Measurements from ENCODE around the gene RPH3AL.
"Not testable (repeated sequence)": the region's sequence is repeated elsewhere in the genome, so short reads cannot be mapped to it uniquely, and the experiment has no call there.

The RPH3AL gene

DNA sequence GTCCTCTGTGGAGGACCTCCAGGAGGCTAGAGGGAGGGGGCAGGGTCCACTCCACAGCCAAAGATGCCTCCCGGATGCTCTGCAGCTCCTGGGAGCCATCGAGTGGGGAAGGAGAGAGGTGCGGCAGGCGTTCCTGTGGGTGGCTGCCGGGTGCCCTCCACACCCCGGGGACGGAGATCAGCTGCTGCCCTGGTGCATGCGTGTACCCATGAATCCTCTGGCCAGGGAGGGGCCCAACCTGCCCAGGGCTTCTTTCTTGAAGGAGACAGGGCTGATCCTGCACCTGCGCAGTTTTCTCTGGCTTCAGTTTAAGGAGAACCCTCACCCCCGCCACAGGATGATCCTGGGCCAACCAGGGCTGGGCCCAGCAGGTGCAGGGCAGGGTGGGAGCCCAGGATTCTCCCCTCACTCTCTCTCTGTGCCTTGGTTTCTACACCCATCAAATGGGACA is 137.7 kb downstream of the RPH3AL start:
- Mint-ChIP-seq H3K4me1 (ENCODE audit: low read depth) (no peaks in the 10 kb centered on the region), H3K27me3 (no peaks in the 10 kb centered on the region), H3K36me3 (peaks cover 5% of the 10 kb centered on the region), H3K27ac (no peak overlapping the region), H3K4me3 (no peak overlapping the region), H3K9me3 (ENCODE audit: low read depth) (no peaks in the 10 kb centered on the region)

- no peak overlapping the region for H3K4me3 Mint-ChIP-seq
- no peaks in the 10 kb centered on the region for H3K4me1 Mint-ChIP-seq (ENCODE audit: low read depth)
- H3K27me3 Mint-ChIP-seq: no peaks in the 10 kb centered on the region
- H3K36me3 Mint-ChIP-seq: peaks cover 5% of the 10 kb centered on the region
- no peaks in the 10 kb centered on the region for H3K9me3 Mint-ChIP-seq (ENCODE audit: low read depth)
- H3K27ac Mint-ChIP-seq: no peak overlapping the region
These were observed 139.1 kb downstream of the RPH3AL start for GRCh38 chr17:213286-214105.

DNA sequence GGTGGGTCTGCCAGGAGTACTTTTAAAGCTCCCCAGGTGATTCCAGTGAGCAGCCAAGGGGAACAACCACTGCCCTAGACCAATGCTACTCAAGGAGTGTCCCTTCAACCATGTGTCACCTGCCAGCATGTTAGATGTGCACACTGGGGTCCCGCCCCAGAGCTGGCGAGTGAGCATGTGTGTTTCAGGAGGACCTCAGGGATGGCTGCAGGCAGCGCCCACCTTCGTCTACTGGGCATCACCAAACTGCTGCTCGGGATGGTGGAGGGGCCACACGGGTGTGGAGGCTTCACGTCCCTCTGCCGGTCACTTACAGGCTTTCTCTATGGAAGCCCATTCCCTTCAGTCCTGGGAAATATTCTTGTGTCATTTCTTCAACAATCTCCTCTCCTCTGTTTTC is 142.2 kb downstream of the RPH3AL start:
- no peak overlapping the region for H3K27ac Mint-ChIP-seq

GRCh38 chr17:208429-208828 is 144.2 kb downstream of the RPH3AL start:
- no peak overlapping the region for H3K27ac Mint-ChIP-seq
- peaks cover 5% of the 10 kb centered on the region for H3K36me3 Mint-ChIP-seq
- H3K9me3 Mint-ChIP-seq (ENCODE audit: low read depth): no peaks in the 10 kb centered on the region
- no peak overlapping the region for H3K4me3 Mint-ChIP-seq
- H3K27me3 Mint-ChIP-seq: no peaks in the 10 kb centered on the region
- no peaks in the 10 kb centered on the region for H3K4me1 Mint-ChIP-seq (ENCODE audit: low read depth)

More for the DNA sequence above, 142.2 kb downstream of the RPH3AL start:
- no peak overlapping the region for H3K4me3 Mint-ChIP-seq
- H3K36me3 Mint-ChIP-seq: peaks cover 5% of the 10 kb centered on the region
- H3K4me1 Mint-ChIP-seq (ENCODE audit: low read depth): no peaks in the 10 kb centered on the region
- H3K9me3 Mint-ChIP-seq (ENCODE audit: low read depth): no peaks in the 10 kb centered on the region
- H3K27me3 Mint-ChIP-seq: no peaks in the 10 kb centered on the region

DNA sequence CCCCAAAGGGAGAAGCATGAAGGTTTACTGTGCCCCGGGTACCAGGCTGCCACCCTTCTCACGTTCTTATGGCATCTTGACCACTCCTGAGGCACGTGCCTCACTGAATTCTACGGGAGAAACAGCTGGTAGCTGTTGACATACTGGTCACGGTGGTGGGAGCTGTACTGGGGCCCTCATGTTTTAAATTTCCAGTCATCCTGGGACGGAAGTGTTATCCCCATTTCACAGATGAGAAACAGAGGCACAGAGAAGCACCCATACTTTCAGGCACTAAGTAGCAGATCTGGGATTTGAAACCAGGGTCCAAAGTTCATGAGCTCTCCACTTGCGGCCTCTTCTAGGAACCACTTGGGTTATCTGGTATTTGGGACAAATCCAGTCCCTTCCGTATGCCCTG is 144.8 kb downstream of the RPH3AL start:
- Mint-ChIP-seq H3K27ac (no peak overlapping the region), H3K36me3 (peaks cover 5% of the 10 kb centered on the region), H3K27me3 (no peaks in the 10 kb centered on the region), H3K9me3 (ENCODE audit: low read depth) (no peaks in the 10 kb centered on the region), H3K4me3 (no peak overlapping the region), H3K4me1 (ENCODE audit: low read depth) (no peaks in the 10 kb centered on the region)

- Mint-ChIP-seq H3K36me3 (peaks cover 3% of the 10 kb centered on the region), H3K4me3 (no peak overlapping the region), H3K27ac (no peak overlapping the region), H3K9me3 (ENCODE audit: low read depth) (no peaks in the 10 kb centered on the region), H3K4me1 (ENCODE audit: low read depth) (no peaks in the 10 kb centered on the region), H3K27me3 (no peaks in the 10 kb centered on the region)
These were observed 145.6 kb downstream of the RPH3AL start for GRCh38 chr17:206941-207560.

DNA sequence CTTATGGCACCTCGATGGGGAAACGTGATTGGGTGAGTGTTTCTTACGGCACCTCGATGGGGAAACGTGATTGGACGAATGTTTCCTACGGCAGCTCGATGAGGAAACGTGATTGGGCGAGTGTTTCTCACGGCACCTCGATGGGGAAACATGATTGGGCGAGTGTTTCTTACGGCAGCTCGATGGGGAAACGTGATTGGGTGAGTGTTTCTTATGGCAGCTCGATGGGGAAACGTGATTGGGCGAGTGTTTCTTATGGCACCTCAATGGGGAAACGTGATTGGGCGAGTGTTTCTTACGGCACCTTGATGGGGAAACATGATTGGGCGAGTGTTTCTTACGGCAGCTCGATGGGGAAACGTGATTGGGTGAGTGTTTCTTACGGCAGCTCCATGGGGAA is 146.1 kb downstream of the RPH3AL start:
- H3K9me3 Mint-ChIP-seq (ENCODE audit: low read depth); H3K4me3 Mint-ChIP-seq; H3K36me3 Mint-ChIP-seq; H3K27ac Mint-ChIP-seq; H3K4me1 Mint-ChIP-seq (ENCODE audit: low read depth); H3K27me3 Mint-ChIP-seq: not testable (repeated sequence)

- H3K27ac Mint-ChIP-seq: no peak overlapping the region
- no peak overlapping the region for H3K4me3 Mint-ChIP-seq
- H3K27me3 Mint-ChIP-seq: no peaks in the 10 kb centered on the region
- H3K4me1 Mint-ChIP-seq (ENCODE audit: low read depth): no peaks in the 10 kb centered on the region
- H3K36me3 Mint-ChIP-seq: no peaks in the 10 kb centered on the region
- H3K9me3 Mint-ChIP-seq (ENCODE audit: low read depth): no peaks in the 10 kb centered on the region
These were observed 146.8 kb downstream of the RPH3AL start for GRCh38 chr17:205817-206216.

DNA sequence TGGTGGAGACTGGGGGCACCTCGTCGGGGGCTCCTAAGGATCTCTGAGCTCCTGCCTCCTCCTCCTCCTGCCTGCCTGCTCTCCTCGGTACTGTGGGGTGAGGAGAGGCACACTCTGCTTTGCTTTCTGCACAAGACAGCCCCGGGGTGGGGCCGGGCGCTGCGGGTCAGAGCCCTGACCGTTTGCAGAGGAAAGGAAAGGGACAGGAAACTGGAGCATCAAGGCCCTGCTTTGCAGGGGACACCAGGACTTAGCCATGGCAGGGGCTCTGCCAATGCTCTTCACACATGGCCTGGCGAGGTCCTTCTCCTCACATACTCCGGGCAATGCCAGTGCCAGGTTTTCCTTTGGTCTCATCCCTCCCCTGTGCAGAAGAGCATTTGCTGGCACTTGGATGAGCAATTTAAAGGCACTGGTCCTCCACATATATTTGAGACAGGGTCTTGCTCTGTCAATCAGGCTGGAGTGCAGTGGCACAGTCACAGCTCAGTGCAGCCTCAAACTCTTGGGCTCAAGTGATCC is 147.4 kb downstream of the RPH3AL start:
- H3K4me1 Mint-ChIP-seq (ENCODE audit: low read depth): no peaks in the 10 kb centered on the region
- peaks cover under 1% of the 10 kb centered on the region for H3K27me3 Mint-ChIP-seq
- H3K27ac Mint-ChIP-seq: no peak overlapping the region
- no peak overlapping the region for H3K4me3 Mint-ChIP-seq
- H3K9me3 Mint-ChIP-seq (ENCODE audit: low read depth): no peaks in the 10 kb centered on the region
- no peaks in the 10 kb centered on the region for H3K36me3 Mint-ChIP-seq

DNA sequence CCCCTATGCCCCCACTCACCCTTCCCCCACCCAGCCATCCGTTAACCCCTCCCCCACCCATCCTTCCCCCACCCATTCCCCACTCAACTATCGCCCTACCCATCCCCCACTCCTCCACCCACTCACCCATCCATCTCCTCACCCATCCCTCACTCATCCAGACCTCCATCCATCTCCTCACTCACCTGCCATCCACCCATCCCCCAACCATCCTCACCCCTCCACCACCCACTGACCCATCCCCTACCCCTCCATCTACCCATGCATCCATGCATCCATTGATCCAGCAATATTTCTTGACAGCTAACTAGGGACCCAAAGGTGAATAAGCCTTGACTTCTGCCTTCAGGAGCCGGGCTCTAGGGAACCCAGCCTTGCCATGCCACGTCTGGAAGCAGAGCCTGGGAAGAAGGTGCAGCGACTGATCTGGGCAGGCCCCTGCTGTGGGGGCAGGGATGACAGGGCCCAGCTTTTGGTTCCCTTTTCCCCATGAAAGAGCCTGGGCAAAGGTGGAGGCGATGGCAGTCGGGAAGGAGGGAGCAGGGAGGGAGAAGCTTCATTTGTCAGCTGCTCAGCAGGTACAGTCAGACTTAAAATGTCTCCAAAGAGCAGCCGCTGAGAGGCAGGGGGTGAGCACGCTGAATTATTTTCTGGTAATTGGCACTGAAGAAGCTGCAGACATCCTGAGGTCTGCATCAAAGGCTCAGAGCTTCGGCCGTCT is 148.0 kb downstream of the RPH3AL start:
- Mint-ChIP-seq H3K36me3 (no peaks in the 10 kb centered on the region), H3K4me3 (no peak overlapping the region), H3K9me3 (ENCODE audit: low read depth) (no peaks in the 10 kb centered on the region), H3K4me1 (ENCODE audit: low read depth) (no peaks in the 10 kb centered on the region), H3K27ac (no peak overlapping the region), H3K27me3 (peaks cover 4% of the 10 kb centered on the region)

- Mint-ChIP-seq H3K27ac (no peak overlapping the region), H3K4me1 (ENCODE audit: low read depth) (no peaks in the 10 kb centered on the region), H3K36me3 (no peaks in the 10 kb centered on the region), H3K4me3 (no peak overlapping the region), H3K27me3 (peaks cover 9% of the 10 kb centered on the region), H3K9me3 (ENCODE audit: low read depth) (no peaks in the 10 kb centered on the region)
These were observed 150.1 kb downstream of the RPH3AL start for GRCh38 chr17:202501-202951.

DNA sequence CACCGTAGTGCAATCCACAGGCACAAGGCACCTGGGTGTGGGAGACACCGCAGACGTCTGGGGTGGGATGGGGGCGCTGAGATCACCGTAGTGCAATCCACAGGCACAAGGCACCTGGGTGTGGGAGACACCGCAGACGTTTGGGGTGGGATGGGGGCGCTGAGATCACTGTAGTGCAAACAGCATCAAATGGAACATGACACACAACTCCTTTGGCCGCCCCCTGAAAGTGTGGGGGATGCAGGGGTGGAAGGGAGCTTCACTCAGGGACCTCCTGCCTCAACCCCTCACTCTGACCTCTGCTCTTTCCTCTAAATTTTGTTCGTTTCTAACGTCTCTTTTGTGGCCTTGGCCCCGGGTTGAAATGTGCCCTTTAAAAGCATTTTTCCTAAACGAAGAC is 150.9 kb downstream of the RPH3AL start:
- not testable (repeated sequence) for H3K4me1 Mint-ChIP-seq (ENCODE audit: low read depth); H3K36me3 Mint-ChIP-seq; H3K9me3 Mint-ChIP-seq (ENCODE audit: low read depth); H3K27ac Mint-ChIP-seq; H3K4me3 Mint-ChIP-seq
- H3K27me3 Mint-ChIP-seq: peaks cover 12% of the 10 kb centered on the region

GRCh38 chr17:201257-201656 is 151.3 kb downstream of the RPH3AL start:
- not testable (repeated sequence) for H3K27ac Mint-ChIP-seq; H3K36me3 Mint-ChIP-seq; H3K4me1 Mint-ChIP-seq (ENCODE audit: low read depth); H3K4me3 Mint-ChIP-seq; H3K9me3 Mint-ChIP-seq (ENCODE audit: low read depth)
- peaks cover 15% of the 10 kb centered on the region for H3K27me3 Mint-ChIP-seq

DNA sequence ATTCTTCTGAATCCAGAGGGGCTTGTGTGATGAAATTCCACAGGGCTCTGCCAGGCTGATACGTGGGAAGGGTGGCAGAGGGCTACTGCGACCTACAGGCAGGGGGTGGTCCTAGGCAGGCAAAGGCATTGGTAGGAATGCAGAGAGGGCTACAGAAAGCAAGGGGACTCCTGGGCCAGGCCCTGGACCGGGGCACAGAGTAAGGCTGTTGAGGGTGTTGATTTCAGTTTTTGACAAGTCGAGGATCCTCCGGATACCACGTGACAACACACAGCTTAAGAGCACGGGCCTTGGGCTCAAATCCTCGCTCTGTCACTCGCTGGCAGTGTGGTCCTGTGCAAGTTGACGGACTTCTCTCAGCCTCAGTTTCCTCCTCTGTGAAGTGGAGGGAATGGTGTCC is 152.0 kb downstream of the RPH3AL start:
- Mint-ChIP-seq H3K4me1 (ENCODE audit: low read depth) (no peaks in the 10 kb centered on the region), H3K9me3 (ENCODE audit: low read depth) (no peaks in the 10 kb centered on the region)

More for the DNA sequence above, 152.0 kb downstream of the RPH3AL start:
- Mint-ChIP-seq H3K27me3 (peaks cover 15% of the 10 kb centered on the region), H3K4me3 (no peak overlapping the region), H3K36me3 (no peaks in the 10 kb centered on the region), H3K27ac (no peak overlapping the region)

Measured in activated naive CD8-positive, alpha-beta T cell (primary cell).